HG03196 (cell line): ENCODE results near the gene AHCY.
"Not testable (repeated sequence)": the region's sequence is repeated elsewhere in the genome, so short reads cannot be mapped to it uniquely, and the experiment has no call there.

ENCODE experiments used
- ATAC-seq: cut with Tn5 transposase; IDR thresholded peaks from one replicate; pipeline ENCODE4 v1.9.1; 2021; ENCODE audit not compliant: unreplicated experiment

Gene AHCY

GRCh38 chr20:34302723-34303533, at the start of gene AHCY:
AHCY (minus strand) TSS chr20:34303355; CDS start chr20:34303270, 85 bp downstream.
- ATAC-seq: peak; percentile 87

GRCh38 chr20:34350095-34350494, 46.9 kb upstream of the AHCY start:
- ATAC-seq: no peak

GRCh38 chr20:34347571-34347970, 44.4 kb upstream of the AHCY start:
- no peak for ATAC-seq

- ATAC-seq: not testable (repeated sequence)
Measured at GRCh38 chr20:34346533-34346865, 43.3 kb upstream of the AHCY start.

GRCh38 chr20:34345839-34346532, 42.8 kb upstream of the AHCY start:
- ATAC-seq: not testable (repeated sequence)

- no peak for ATAC-seq
Measured at GRCh38 chr20:34345402-34345736, 42.2 kb upstream of the AHCY start.

- no peak for ATAC-seq
Measured at GRCh38 chr20:34344238-34344637, 41.1 kb upstream of the AHCY start.

- ATAC-seq: no peak
Measured at GRCh38 chr20:34343458-34344211, 40.5 kb upstream of the AHCY start.

- not testable (repeated sequence) for ATAC-seq
Measured at GRCh38 chr20:34341199-34341598, 38.0 kb upstream of the AHCY start.

- not testable (repeated sequence) for ATAC-seq
Measured at GRCh38 chr20:34340726-34341125, 37.6 kb upstream of the AHCY start.

- no peak for ATAC-seq
Measured at GRCh38 chr20:34337982-34338726, 35.0 kb upstream of the AHCY start.

GRCh38 chr20:34337544-34337943, 34.4 kb upstream of the AHCY start:
- ATAC-seq: no peak

- ATAC-seq: no peak
Measured at GRCh38 chr20:34334654-34335407, 31.7 kb upstream of the AHCY start.

- no peak for ATAC-seq
Measured at GRCh38 chr20:34333786-34334185, 30.6 kb upstream of the AHCY start.

- ATAC-seq: no peak
Measured at GRCh38 chr20:34332262-34332920, 29.2 kb upstream of the AHCY start.

- ATAC-seq: no peak
Measured at GRCh38 chr20:34331838-34332237, 28.7 kb upstream of the AHCY start.

GRCh38 chr20:34330861-34331544, 27.8 kb upstream of the AHCY start:
- not testable (repeated sequence) for ATAC-seq

- ATAC-seq: no peak
Measured at GRCh38 chr20:34328928-34329677, 25.9 kb upstream of the AHCY start.

- ATAC-seq: not testable (repeated sequence)
Measured at GRCh38 chr20:34328207-34328606, 25.1 kb upstream of the AHCY start.
